Peyer's patch (tissue), 4 donors: ENCODE measurements around the gene MYO5C.

ENCODE experiments used
- POLR2A ChIP-seq, 2 donors: fragments of 450-650 bp; IDR thresholded peaks; one replicate each; pipeline ENCODE4 v1.5.1; 2017; ENCODE audit warnings: antibody characterized with exemption in 2 of 2, mild to moderate bottlenecking in 2 of 2, moderate library complexity in 2 of 2
- TF ChIP-seq, protein P1 (sequence below), 6 experiments: fragments of 450-650 bp in 4 of 6; fragments of 200-600 bp in 2 of 6; sonication (generic) in 1 of 6; IDR thresholded peaks; one replicate each; pipeline ENCODE4 v1.5.1; 2017 to 2019; ENCODE audit warnings: antibody characterized with exemption in 6 of 6, mild to moderate bottlenecking in 3 of 6, moderate library complexity in 1 of 6

DNA sequence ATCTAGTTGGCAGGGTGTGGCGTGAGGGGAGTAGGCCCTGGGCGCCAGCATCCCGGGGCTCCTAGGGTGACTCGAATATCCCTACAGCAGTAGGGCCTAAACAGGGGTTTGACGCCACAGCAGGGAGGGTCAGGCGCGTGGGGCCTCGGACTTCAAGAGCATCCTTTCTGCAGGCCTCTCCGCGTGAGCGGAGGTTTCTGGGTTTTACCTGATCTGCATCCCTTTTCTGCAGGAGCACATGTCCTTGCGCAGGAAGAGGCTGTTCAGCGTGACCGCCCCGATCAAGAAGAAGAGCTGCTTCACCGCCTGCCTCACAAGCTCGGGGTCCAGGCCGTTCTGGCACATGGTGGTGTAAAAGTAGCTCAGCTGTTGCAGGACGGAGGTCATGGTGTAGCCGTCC lies 90.9 kb downstream of the MYO5C start:
- TF ChIP-seq, protein P1, sequence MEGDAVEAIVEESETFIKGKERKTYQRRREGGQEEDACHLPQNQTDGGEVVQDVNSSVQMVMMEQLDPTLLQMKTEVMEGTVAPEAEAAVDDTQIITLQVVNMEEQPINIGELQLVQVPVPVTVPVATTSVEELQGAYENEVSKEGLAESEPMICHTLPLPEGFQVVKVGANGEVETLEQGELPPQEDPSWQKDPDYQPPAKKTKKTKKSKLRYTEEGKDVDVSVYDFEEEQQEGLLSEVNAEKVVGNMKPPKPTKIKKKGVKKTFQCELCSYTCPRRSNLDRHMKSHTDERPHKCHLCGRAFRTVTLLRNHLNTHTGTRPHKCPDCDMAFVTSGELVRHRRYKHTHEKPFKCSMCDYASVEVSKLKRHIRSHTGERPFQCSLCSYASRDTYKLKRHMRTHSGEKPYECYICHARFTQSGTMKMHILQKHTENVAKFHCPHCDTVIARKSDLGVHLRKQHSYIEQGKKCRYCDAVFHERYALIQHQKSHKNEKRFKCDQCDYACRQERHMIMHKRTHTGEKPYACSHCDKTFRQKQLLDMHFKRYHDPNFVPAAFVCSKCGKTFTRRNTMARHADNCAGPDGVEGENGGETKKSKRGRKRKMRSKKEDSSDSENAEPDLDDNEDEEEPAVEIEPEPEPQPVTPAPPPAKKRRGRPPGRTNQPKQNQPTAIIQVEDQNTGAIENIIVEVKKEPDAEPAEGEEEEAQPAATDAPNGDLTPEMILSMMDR (IDR thresholded peaks at IDR 0.05): no peak
- no peak for TF ChIP-seq POLR2A (IDR thresholded peaks at IDR 0.05)
